Measurements from ENCODE around the gene ANKRD44. TPM values are rescaled to one million over a fixed set of nuclear protein-coding genes. Genes with fewer than 3 reads are reported as not detected.
A peak's percentile ranks its signal among the peaks of the same experiment; 100 is the strongest.

Gene ANKRD44
- total RNA-seq, 1 donor from 2014 or later, result 40.6 TPM

GRCh38 chr2:197179744-197180498 is 130.7 kb downstream of the ANKRD44 start:
- no peak for DNase-seq (ENCODE audit: low spot score)

DNA sequence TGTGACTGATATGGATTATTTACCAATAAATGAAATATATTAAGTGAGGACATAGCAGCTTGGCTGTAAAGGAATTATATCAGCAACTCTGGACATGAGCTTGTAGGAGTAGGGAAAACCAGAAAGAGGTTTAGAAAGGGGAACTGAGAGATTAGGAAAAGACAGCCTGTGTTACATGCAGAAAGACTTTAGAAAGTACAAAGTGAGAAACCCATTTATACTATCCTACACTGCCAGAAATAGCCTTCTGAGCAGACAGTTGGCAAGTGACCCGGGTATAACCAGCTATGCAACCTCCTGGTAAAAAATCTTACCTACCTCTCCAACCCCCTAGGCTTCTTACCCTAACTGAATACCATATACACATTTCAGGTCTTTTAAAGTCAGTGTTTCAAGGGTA is 134.1 kb downstream of the ANKRD44 start:
- no peak for DNase-seq (ENCODE audit: low spot score)

GRCh38 chr2:197174539-197175094 is 136.0 kb downstream of the ANKRD44 start:
- no peak for DNase-seq (ENCODE audit: low spot score)

GRCh38 chr2:197171582-197171981 is 139.0 kb downstream of the ANKRD44 start:
- no peak for DNase-seq (ENCODE audit: low spot score)

- no peak for DNase-seq (ENCODE audit: low spot score)
Measured at GRCh38 chr2:197170208-197170607, 140.4 kb downstream of the ANKRD44 start.

DNA sequence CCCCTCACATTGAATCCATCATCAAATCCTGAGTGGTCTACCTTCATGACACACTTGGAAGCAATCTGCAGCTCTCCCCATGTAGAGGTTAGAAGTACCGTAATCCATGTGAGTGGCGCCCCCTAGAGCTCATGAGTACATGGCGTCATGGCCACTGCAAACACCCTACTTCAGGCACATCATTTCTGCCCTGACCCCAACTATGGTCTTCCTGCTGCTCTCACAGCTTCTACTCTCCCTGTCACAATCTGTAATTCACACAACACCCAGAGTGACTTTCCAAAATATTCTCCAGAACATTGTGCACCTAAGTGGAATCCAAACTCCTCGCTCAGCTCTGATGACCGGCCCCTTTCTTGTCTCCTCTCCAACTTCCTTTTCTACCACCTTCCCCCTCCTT is 141.9 kb downstream of the ANKRD44 start:
- peak; percentile 69 for DNase-seq (ENCODE audit: low spot score)

DNA sequence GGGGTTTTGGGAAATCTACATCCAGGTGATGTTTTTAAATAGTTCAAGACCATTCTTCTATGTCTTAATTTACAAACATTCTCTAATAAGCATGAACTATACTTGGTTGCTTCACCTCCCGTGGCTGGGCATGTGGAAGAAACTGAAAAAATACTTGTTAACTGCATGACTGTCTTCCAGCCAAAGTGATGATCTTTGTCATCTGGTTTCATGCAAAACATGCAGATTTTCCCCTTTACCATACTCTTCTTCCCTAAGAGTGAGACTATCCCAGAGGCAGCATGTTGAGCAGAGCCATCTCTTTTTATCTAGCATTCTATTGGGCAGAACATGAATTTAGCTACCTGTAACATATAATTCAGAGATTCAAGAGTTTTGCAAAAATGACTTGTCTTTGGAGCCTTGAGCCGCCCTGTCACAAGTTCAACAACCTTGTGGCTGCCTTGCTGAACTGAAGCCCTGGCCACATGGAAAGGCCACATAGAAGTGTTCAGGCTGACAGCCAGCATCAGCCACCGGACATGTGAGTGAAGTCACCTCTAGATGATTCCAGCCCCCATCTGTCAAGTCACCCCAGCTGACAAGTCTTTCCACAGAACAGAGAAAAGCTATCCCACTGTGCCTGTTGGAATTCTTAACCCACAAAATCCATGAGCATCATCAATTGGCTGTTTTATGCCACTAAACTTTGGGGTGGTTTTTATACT is 142.8 kb downstream of the ANKRD44 start:
- no peak for DNase-seq (ENCODE audit: low spot score)

- DNase-seq (ENCODE audit: low spot score), result no peak
Measured at GRCh38 chr2:197165020-197165419, 145.6 kb downstream of the ANKRD44 start.

DNA sequence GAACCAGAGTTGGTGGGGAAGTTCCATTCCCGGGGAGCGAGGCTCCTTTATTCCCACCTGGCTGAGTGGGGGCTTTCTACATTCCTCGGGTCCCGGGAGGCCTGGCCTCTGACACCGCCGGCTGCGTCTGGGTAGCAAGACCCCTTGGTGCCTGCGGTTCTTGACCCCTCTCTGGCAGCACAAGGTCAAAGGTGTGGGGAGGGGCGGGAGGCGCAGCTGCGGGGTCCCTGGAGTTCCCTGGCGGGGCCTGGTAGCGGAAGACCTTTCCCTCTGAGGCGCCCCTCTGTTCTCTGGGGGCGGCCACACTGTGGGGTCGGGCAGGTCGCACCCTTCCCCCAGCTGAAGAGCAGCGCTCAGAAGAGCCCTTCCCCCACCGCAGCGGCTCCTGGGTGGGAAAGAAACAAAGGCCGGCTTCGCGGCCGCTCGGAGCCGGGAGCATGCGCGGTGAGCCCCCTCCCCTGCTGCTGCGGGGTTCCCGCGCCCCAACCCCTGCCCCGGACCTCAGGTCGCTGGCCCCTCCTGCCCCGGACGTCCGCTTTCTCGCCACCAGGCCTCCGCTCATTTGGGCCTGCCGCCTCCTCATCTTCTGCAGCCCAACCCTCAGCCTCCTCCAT is 146.3 kb downstream of the ANKRD44 start:
- DNase-seq (ENCODE audit: low spot score), result no peak

GRCh38 chr2:197163712-197164140 is 146.9 kb downstream of the ANKRD44 start:
- DNase-seq (ENCODE audit: low spot score), result no peak

DNA sequence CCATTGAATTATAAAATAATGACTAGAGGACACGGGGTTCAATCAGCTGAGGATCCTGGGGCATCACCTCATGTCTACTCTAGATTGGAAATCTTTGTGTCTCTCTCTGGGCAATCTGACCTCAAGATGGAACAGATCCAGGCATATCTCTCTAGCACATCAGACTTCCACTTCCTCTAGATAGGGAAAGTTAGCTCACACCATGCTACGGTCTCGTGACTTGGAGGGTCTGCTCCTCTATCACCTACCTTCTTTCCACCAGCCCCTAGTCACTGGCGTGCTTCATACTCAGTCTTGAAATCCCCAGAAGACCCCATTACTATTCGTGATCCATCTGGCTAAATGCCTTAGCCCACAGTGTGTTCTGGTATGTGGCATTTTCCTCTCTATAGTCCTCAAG is 148.8 kb downstream of the ANKRD44 start:
- DNase-seq (ENCODE audit: low spot score), result no peak

DNA sequence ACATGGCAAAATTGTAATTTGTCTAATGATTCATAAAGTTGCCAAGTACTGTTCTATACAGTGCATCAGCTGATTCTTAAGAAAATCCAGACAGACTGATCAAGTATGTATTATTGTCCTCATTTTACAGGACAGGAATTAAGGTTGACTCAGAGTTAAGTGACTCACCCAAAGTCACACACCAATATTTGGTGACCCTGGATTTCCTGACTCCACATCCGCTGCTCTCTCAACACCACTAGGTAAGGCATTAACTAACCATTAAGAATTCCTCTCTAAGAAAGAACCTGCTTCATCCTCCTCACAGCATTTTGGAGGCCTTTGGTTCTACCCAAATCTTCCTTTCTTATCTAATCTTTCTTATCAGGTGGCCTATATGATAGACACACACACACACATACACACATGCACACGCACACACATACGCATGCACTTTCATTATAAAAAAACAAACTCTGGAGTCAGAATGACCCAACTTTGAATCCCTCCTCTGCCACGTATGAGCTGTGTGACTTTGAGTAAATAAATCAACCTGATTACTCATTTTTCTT is 150.8 kb downstream of the ANKRD44 start:
- no peak for DNase-seq (ENCODE audit: low spot score)

DNA sequence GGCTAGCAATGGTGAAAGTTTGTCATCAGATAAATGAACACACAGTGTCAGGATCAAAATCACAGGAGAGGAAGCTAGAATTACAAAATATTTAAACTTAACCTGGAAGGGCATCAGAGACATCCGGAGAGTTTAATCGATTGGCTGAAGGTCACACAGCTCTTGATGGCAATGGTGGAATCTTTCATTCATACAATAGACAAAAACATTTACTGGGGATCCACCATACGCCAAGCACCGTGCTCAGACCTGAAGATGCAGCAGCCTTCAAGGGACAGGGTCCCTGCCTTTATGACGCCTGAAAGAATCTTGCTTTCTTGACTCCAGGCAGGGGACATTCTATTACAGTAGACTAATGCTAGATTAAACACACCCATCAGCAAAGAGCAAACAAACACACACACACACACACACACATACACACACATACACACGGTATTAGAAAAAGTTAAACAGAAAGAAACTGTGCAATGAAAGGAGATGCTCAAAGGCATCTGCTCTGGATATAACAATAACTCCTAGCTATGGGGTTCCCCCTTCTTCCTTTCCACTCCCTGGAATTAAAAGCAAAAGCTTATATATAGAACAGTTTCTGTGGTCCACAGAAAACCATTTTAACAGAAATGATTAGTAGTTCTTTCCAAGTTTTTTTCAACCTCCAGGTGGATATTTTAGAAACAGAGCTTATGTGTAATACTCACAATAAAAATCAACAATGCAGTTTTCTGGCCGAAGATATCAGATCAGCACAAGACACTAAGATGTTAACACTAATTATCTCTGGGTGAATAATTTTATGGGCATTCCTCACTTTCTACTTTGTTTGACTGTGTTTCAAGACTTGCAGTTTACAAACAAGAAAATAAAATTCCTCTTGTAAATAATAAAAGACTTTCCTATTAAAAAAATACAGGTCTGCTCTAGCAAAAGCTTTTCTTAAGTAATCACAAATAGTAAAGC is 151.7 kb downstream of the ANKRD44 start:
- peak; percentile 36 for DNase-seq (ENCODE audit: low spot score)

DNA sequence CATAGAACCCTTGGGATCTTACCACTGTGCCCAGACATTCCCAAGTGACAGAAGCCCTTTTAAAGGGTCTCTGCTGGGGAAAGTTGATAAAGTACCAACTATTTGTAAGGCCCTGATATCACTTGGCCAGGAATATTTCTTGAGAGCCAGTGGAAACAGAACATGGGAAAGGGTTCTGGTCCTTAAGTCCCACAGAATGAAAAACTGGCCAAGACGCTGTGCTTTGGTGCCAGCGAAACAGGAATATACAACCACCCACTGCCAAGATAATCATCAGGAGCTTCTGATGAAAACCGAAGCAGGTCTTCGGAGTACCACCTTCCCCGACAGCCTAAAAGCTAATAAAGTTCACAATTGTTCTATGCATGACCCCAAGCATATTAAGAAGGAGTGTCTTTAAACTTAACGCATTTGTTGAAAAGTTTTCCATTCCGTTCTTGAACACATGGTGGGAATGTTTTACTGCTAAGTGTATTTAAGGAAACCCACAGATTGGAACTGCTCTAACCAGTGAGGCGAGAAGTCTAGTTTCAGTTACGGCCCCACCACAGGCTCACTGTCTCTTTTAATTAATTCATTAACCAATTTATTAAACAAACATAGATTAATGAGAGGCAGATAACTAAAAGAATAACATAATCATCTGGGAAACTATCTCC is 152.6 kb downstream of the ANKRD44 start:
- no peak for DNase-seq (ENCODE audit: low spot score)

GRCh38 chr2:197156771-197157170 is 153.8 kb downstream of the ANKRD44 start:
- DNase-seq (ENCODE audit: low spot score), result no peak

DNA sequence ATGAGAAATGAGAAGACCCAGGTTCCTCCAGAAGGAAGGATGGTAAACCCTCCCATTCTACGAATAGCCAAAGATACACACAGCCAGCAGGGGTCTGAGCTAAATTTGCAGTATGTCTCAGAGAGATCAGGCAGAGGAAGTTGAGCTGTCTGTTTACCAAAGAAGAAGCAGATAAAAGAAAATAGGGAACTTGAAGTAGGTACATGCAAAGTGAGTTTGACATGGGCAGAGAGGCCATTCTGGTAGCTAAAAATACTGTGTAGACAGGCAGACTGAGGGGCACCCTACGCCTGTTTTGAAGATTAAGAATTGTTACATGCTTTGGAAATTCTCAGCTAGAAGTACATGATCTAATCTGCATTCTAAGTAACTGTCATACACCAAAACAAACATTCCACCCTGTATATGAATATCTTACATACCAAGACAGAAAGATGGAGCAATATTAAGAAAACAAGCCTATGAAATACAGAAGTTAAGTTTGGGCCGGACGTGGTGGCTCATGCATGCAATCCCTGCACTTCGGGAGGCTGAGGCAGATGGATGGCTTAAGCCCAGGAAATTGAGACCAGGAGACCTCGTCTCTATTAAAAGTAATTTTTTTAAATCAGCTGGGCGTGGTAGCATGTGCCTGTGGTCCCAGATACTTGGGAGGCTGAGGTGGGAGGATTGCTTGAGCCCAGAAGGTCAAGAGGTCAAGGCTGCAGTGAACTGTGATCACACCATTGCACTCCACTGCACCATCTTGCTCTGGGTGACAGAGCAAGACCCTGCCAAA is 157.9 kb downstream of the ANKRD44 start:
- DNase-seq (ENCODE audit: low spot score), result no peak

DNA sequence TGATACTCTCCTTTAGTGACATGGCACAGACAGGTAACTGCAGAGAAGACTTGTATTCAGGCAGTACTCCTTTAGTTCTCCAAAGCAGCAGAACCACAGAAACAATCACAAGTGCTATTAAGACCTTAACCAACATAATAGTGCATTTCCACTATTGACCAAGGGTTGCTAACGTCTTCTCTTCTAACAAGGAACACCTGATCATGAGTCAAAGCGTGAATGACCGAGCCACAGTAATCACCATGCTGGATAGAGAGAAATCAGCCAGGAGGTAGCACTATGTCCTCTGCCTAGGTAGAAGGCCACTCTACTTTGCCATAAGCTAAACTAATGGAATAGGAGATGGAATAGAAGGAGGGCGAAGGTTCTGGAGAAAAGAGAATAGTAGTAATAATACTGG is 161.0 kb downstream of the ANKRD44 start:
- DNase-seq (ENCODE audit: low spot score), result no peak

GRCh38 chr2:197148401-197148800 is 162.2 kb downstream of the ANKRD44 start:
- no peak for DNase-seq (ENCODE audit: low spot score)

DNA sequence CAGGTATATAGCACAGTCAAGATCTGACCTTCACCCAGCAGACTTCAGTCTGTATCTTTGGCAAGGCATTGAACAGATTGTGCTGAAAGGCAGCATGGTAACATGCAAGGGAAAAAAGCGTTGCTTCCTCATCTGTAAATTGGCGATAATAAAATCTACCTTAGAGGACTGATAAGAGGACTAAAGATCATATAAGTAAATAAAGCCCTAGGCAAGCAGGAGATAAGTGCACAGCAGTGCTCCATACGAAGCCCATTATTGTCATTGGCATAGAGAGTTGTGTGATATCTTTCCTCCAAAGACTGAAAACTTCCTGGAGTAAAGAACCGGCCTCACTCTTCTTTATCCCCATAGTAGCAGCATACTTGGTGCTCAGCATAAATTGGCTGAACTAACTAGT is 162.6 kb downstream of the ANKRD44 start:
- no peak for DNase-seq (ENCODE audit: low spot score)

- DNase-seq (ENCODE audit: low spot score), result no peak
Measured at GRCh38 chr2:197146995-197147394, 163.6 kb downstream of the ANKRD44 start.
